ENCODE data around the gene SMG6. TPM values are rescaled to one million over a fixed set of nuclear protein-coding genes. Genes with fewer than 3 reads are reported as not detected.

The SMG6 gene
- total and polyA plus RNA-seq, 2 experiments from 2014 or later: 16.8 to 63.1 TPM

- TF ChIP-seq EZH2phosphoT487 (IDR thresholded peaks at IDR 0.05; ENCODE audit: insufficient read depth, low read depth): no peak
- TF ChIP-seq EZH2 (IDR thresholded peaks at IDR 0.05; ENCODE audit: insufficient read depth, poor library complexity, severe bottlenecking): no peak
Measured at GRCh38 chr17:2012499-2012898, 291.1 kb downstream of the SMG6 start.

GRCh38 chr17:2011411-2012371, 291.9 kb downstream of the SMG6 start:
- Histone ChIP-seq H3K79me2 (ENCODE audit: insufficient read depth) (no peaks in the 10 kb centered on the region), H3K4me3 (no peak overlapping the region), H3F3A (ENCODE audit: insufficient read depth) (0 out of 2 replicates have a peak, but pooled peaks cover 8% of the 10 kb centered on the region), H4K20me1 (ENCODE audit: insufficient read depth) (no peaks in the 10 kb centered on the region), H3K4me2 (ENCODE audit: unreplicated experiment) (peak overlapping the region; percentile 31), H3K9ac (no peak overlapping the region), H3K36me3 (ENCODE audit: low read depth) (no peaks in the 10 kb centered on the region), H3K4me1 (ENCODE audit: insufficient read depth) (peaks cover 7% of the 10 kb centered on the region; the same call in 1 of the 2 replicates), H3K27ac (no peak overlapping the region), H2AFZ (peak overlapping the region; percentile 79), H3K9me3 (ENCODE audit: low read depth) (no peaks in the 10 kb centered on the region), H3K27me3 (replicated peaks; ENCODE audit: insufficient read depth) (no peaks in the 10 kb centered on the region), H3K9me2 (ENCODE audit: insufficient read depth) (no peaks in the 10 kb centered on the region)
- WGBS, 2 experiments (ENCODE audit: low coverage in 1 of 2, low lambda C conversion rate in 2 of 2, missing lambda C conversion rate in 2 of 2): 11 to 15% methylated on average over 23 to 24 of the region's 24 CpGs
- peak; percentile 53 for DNase-seq
- TF ChIP-seq EZH2 (IDR thresholded peaks at IDR 0.05; ENCODE audit: insufficient read depth, poor library complexity, severe bottlenecking) (no peak), EZH2phosphoT487 (IDR thresholded peaks at IDR 0.05; ENCODE audit: insufficient read depth, low read depth) (no peak)
- in situ Hi-C loops (cut with MboI): no loop called here

More at GRCh38 chr17:2012499-2012898, 291.1 kb downstream of the SMG6 start:
- no peak overlapping the region for H3K4me3 ChIP-seq
- no peaks in the 10 kb centered on the region for H4K20me1 ChIP-seq (ENCODE audit: insufficient read depth)
- H3F3A ChIP-seq (ENCODE audit: insufficient read depth): 0 out of 2 replicates have a peak, but pooled peaks cover 8% of the 10 kb centered on the region
- peaks cover 7% of the 10 kb centered on the region; the same call in 1 of the 2 replicates for H3K4me1 ChIP-seq (ENCODE audit: insufficient read depth)
- in situ Hi-C loops (cut with MboI): no loop called here
- H3K27ac ChIP-seq: no peak overlapping the region
- no peaks in the 10 kb centered on the region for H3K27me3 ChIP-seq (replicated peaks; ENCODE audit: insufficient read depth)
- WGBS, 2 experiments (ENCODE audit: low coverage in 1 of 2, low lambda C conversion rate in 2 of 2, missing lambda C conversion rate in 2 of 2): 92 to 93% methylated on average over 4 of the region's 4 CpGs
- no peak overlapping the region for H3K9ac ChIP-seq
- DNase-seq: no peak
- H2AFZ ChIP-seq: peak overlapping the region; percentile 79
- H3K4me2 ChIP-seq (ENCODE audit: unreplicated experiment): peak overlapping the region; percentile 31
- no peaks in the 10 kb centered on the region for H3K36me3 ChIP-seq (ENCODE audit: low read depth)
- no peaks in the 10 kb centered on the region for H3K9me3 ChIP-seq (ENCODE audit: low read depth)
- H3K9me2 ChIP-seq (ENCODE audit: insufficient read depth): no peaks in the 10 kb centered on the region
- no peaks in the 10 kb centered on the region for H3K79me2 ChIP-seq (ENCODE audit: insufficient read depth)

MicroRNAs within 50 kb of the gene (microRNA counts, 767-probe panel; counts per million panel counts)
- microRNA hsa-miR-132-3p: 7,080 counts per million, percentile 94 among the panel's probes with 10 or more counts
- 447 counts per million, percentile 86 among the panel's probes with 10 or more counts for microRNA hsa-miR-212-3p

Small RNA genes within 50 kb of the gene (microRNA-seq; reads per million reads assigned to microRNA genes)
- 2,168 reads per million, percentile 83 among the genes with 10 or more reads in this experiment for gene MIR132 (ENCODE audit: borderline number of aligned reads)
- 80.3 reads per million, percentile 47 among the genes with 10 or more reads in this experiment for gene MIR212 (ENCODE audit: borderline number of aligned reads)

Small RNA genes within 50 kb of the gene (small RNA-seq; reads per million reads assigned to genes)
- gene AC090617.6 (ENCODE audit: low read depth, low replicate concordance) (not detected), gene AC090617.7 (ENCODE audit: low read depth, low replicate concordance) (not detected), gene AC090617.8 (ENCODE audit: low read depth, low replicate concordance) (not detected), gene AC090617.9 (ENCODE audit: low read depth, low replicate concordance) (not detected), gene MIR132 (ENCODE audit: low read depth, low replicate concordance) (1.2 reads per million, percentile 51 among the genes with 10 or more reads in this experiment), gene MIR212 (ENCODE audit: low read depth, low replicate concordance) (0.62 reads per million, percentile 11 among the genes with 10 or more reads in this experiment), gene OVCA2 (ENCODE audit: low read depth, low replicate concordance) (not detected), gene RN7SL624P (ENCODE audit: low read depth, low replicate concordance) (not detected), gene SNORD91A (ENCODE audit: low read depth, low replicate concordance) (65.6 reads per million, percentile 93 among the genes with 10 or more reads in this experiment), gene SNORD91B (ENCODE audit: low read depth, low replicate concordance) (16.4 reads per million, percentile 88 among the genes with 10 or more reads in this experiment)

Other genes with a start within 250 kb of the SMG6 start
- gene HIC1, start 248.7 kb downstream of the SMG6 start, total RNA-seq (2014; rRNA removed; shearing (Covaris generic)): 35.0 and 59.8 TPM in 2 replicates
- gene HIC1, start 248.7 kb downstream of the SMG6 start, polyA plus RNA-seq (2016; fragmentation: Nextera tagmentation; extraction: Ambion mirVana): 1.6 TPM in 2 replicates
- 24.2 and 26.3 TPM in 2 replicates for gene SRR, start 165 bp upstream of the SMG6 start, total RNA-seq (2014; rRNA removed; shearing (Covaris generic))
- 28.8 and 29.8 TPM in 2 replicates for gene SRR, start 165 bp upstream of the SMG6 start, polyA plus RNA-seq (2016; fragmentation: Nextera tagmentation; extraction: Ambion mirVana)
- 44.6 and 73.3 TPM in 2 replicates for gene TSR1, start 32.7 kb upstream of the SMG6 start, total RNA-seq (2014; rRNA removed; shearing (Covaris generic))
- 45.7 and 46.9 TPM in 2 replicates for gene TSR1, start 32.7 kb upstream of the SMG6 start, polyA plus RNA-seq (2016; fragmentation: Nextera tagmentation; extraction: Ambion mirVana)
- 29.2 and 32.3 TPM in 2 replicates for gene SGSM2, start 33.7 kb upstream of the SMG6 start, total RNA-seq (2014; rRNA removed; shearing (Covaris generic))
- 17.8 and 19.8 TPM in 2 replicates for gene SGSM2, start 33.7 kb upstream of the SMG6 start, polyA plus RNA-seq (2016; fragmentation: Nextera tagmentation; extraction: Ambion mirVana)
- gene MNT, start 97.3 kb upstream of the SMG6 start, total RNA-seq (2014; rRNA removed; shearing (Covaris generic)): 3.7 and 6.2 TPM in 2 replicates
- 6.2 and 8.2 TPM in 2 replicates for gene MNT, start 97.3 kb upstream of the SMG6 start, polyA plus RNA-seq (2016; fragmentation: Nextera tagmentation; extraction: Ambion mirVana)
- 9.7 and 12.0 TPM in 2 replicates for gene METTL16, start 208.1 kb upstream of the SMG6 start, total RNA-seq (2014; rRNA removed; shearing (Covaris generic))
- gene METTL16, start 208.1 kb upstream of the SMG6 start, polyA plus RNA-seq (2016; fragmentation: Nextera tagmentation; extraction: Ambion mirVana): 13.0 and 14.4 TPM in 2 replicates